A172 (cell line): ENCODE data around the gene PDHB. TPM values are rescaled to one million over a fixed set of nuclear protein-coding genes. Genes with fewer than 3 reads are reported as not detected.
A peak's percentile ranks its signal among the peaks of the same experiment; 100 is the strongest.
"Not testable (repeated sequence)": the region's sequence is repeated elsewhere in the genome, so short reads cannot be mapped to it uniquely, and the experiment has no call there.

Experiments used
- DNase-seq: peaks from one replicate; pipeline ENCODE4 v3.0.0-alpha.2; 2015; ENCODE audit warnings: low spot score
- total RNA-seq: library from RNA; depleted of rRNA; stranded (reverse); fragments of >200 nt; shearing (Covaris generic); gene quantifications from 2 replicates; pipeline ENCODE4 v1.2.3, GENCODE V29; 2014; rRNA removed

The PDHB gene
- total RNA-seq, result 141 and 170 TPM in 2 replicates

DNA sequence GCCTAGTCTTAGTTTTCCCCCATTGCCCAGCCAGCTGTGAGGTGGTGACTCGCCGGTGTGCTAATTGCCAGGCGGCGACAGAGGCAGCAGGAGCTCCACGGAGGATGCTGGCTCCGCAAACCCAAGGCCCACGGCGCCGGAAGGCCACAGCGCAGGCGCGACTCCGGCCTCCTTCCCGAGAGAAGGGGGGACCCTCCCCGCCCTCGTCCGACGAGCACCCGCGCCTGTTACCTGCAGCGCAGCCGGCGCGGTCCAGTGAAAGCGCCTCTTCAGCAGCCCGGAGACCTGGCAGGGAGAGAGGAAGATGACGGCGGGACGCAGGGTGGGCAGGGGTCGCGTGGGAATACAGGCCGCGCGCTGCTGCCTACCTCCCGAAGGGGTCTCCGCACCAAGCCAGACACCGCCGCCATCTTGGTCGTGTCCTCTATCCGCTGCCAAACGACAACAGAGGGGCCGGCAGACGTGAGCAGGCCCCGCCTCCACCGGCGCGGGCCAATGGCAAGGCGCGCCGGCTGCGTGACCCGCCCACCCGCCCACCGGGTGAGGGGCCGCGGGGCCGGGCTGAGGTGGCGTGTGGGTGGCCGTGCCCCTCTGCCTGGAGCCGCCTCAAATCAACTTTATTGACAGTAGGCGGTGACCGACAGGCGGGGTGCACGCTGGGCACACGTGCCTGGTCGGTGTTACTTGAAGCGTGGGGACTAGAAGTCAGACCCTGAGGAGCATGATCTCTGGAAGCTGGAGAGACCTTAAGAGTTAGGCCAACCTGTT, at the start of gene PDHB:
Gene PDHB, minus strand, starts transcription at position 433 of the 768 bp plus-strand sequence. Its CDS starts 23 bp downstream, at position 410.
- peak; percentile 76 for DNase-seq

DNA sequence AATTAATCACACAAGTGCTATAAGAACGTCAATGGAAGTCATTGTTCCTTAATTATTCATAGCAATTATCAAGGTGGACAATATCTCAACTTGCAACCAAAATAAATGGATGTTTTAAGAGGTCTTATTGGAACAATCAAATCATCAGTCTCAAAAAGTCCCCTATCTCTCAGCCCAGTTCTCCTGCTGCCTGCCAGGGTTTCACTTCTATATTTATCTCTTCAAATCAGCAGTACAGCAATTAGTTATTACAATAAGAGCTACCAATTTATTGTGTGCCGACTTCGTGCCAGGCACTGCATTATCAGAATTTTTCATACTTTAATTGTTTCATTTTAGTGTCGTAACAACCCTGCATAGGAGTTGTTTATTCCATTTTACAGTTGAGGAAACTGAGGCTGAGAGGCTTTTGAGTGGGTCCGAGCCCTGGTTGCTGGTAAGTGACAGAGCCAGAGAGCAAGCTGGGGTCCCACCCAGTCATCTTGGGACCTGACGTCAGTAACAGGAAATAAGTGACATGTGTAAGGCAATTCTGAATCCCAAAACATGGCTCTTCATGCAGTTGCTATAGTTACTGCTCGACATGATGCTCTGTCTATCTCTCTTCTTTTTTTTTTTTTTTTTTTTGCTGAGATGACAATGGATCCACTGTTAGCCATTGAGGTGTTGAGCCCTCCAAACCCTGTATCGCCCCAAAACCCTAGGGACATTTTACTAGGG, 49.4 kb upstream of the PDHB start:
- no peak for DNase-seq

DNA sequence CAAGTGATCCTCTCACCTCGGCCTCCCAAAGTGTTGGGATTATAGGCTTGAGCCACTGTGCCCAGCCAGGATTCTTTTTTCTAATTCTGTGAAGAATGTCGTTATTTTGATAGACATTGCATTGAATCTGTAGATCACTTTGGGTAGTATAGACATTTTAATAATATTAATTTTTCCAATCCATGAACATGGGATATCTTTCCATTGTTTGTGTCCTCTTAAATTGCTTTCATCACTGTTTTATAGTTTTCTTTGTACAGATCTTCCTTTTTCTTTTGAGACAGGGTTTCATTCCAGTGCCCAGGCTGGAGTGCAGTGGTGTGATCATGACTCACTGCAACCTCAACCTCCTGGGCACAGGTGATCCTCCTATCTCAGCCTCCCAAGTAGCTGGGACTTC, 46.7 kb upstream of the PDHB start:
- no peak for DNase-seq

DNA sequence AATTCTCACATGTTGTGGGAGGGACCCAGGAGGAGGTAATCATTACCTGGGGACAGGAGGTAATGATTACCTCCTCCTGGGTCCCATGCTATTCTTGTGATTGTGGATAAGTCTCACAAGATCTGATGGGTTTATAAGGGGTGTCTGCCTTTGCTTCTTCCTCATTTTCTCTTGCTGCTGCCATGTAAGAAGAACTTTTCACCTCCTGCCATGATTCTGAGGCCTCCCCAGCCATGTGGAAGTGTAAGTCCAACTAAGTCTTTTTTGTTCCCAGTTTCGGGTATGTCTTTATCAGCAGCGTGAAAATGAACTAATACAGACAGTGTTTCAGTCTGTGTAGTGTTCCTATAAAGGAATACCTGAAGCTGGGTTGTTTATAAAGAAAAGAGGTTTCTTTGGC, 45.1 kb upstream of the PDHB start:
- no peak for DNase-seq

DNA sequence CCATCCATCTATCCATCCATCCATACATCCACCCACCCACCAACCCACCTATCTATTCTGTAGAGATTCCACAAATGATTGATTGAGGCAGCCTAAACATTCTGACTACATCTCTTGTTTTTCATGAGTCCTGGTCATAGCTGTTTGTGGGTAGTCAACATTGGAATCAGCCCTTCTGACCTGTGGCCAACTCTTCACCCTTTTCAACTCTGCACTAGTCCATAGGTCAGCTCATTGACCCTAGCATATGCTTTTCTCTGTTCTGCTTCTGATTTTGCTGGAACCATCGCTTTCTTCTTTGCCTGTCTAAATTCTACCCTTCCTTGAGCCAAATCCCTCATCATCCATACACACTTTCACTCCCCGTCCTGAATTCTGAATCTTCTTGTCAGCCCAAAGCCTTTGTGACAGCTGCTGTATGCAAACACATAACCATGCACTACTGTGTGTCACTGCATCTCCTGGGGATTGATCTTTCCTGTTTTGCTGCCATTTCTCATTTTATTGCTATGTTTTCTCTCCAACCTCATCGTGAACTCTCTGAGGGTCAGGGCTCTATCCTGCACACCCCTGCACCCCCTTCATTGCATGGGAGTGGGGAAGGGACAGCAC, 41.4 kb upstream of the PDHB start:
- no peak for DNase-seq

DNA sequence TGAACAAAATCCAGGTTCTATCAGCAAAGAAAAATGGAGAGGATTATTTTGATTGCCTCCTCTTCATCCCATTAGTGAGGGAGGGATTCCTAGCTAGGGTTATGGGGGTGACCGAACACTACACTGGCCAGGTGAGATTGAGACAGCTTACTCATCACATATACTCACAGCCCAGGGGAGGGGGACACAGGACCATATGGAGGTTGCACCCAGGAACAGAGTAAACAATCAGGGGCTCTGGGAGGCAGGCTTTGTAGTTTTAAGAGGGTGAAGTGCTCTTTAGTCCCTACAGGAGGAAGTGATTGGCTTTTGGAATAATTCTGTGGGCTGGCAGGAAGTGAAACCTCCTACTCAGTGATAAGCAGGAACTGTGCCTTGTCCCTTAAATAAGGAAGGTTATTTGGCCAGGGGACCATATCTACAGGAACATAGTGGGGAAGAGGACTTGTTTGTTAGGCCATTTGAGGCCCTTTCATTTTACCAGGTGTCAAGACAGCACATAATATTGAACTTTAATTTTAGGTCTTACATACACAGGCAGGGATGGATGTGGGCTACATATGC, 40.8 kb upstream of the PDHB start:
- no peak for DNase-seq

DNA sequence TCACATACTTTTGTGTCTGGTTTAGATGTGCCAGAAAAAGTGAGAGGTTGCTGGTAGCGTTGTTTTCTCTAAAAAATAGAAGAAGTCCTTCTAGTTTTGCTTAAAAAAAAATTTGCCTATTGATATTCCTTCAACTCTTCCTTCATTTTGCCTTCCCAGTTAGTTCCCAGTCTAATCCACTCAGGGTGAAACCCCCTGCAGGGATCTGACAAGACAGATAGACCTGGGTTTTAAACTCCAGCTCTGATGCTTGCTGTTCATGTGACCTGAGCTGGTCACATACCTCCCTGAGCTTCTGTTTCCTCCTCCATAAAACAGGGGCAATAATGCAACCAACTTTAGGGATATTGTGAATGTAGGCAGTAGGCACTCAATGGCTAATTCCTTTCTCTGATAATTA, 39.6 kb upstream of the PDHB start:
- no peak for DNase-seq

DNA sequence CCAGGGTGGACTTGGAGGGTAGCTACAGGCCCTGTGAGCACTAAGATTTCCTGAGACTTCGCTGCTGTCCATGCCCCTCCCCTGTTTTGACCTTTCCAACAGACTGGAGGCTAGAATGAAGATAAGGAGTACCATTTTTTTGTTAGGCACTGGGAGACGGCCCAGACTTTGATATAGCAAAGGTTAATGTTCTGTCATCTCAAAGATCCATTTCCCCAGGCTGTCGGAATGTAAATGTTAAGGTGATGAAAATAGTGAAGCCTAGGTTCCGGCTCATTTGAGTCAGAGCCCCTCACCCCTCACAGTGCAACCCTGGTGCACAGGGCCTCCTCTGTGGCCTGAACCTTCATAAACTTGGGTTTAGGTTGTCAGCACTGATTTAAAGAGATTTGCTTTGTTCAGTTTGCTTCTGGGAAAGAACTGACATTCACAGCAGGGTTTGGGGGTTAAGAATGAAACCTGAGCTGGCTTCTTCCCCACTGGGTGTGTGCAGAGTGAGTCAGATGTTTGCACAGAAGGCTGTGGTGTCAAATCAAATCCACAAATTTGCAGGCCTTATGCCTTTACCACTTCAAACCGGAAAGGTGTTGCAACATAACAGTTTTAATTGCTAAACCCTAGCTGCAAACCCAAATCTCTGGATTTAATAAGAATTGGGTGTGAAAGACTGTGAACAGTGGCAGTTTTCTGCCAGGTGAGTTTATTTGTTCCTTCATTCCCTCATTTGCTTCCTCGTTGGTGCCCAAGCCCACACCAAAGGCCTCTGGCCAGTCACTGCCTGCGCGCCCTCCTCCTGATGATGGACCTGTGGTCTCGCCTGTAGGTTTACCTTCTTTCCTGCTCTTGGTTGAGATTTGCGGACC, 37.6 kb upstream of the PDHB start:
- DNase-seq, result peak; percentile 95

DNA sequence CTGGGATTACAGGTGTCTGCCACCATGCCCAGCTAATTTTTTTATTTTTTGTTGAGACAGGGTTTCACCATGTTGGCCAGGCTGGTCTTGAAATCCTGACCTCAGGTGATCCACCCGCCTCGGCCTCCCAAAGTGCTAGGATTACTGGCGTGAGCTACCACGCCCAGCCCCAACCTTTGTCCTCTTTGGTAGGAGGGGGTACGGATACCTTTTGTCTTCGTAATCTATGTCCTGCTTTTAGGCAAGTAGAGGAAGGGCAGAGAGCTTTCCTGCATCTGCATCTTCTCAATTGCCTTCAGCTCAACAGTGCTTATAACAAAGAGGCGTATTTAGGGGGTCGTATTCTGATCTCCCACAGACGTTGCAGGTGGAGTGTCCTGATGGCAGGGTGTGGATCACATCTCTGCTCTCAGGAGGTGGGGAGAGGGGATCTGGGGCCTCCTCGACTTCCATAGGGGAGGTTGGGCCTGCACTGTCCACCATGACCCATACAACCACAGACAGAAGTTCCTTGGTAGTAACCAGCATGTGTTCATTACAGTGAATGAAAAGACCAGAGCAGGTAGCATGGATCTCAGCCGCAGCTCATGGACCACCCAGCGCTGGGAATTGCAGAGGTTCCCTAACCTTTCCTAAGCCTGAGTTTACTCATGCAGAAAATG, 36.9 kb upstream of the PDHB start:
- DNase-seq, result no peak

DNA sequence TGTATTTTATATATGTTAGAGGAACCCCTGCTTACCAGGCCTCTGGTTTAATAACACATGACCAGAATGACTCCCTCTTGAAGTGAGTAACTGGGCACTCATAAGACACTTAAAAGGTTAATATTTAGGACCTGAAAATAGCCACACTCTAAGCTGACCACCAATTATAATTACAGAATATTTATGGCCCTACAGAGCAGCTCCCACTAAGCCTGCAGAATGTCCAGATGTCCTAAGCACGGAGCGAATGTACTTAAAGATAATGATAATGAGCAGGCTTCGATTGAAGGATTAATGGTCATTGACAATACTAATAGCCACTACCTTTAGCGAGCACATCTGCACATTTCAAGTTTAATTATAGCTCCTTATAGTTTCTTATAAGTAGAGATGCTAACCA, 35.5 kb upstream of the PDHB start:
- DNase-seq, result no peak

DNA sequence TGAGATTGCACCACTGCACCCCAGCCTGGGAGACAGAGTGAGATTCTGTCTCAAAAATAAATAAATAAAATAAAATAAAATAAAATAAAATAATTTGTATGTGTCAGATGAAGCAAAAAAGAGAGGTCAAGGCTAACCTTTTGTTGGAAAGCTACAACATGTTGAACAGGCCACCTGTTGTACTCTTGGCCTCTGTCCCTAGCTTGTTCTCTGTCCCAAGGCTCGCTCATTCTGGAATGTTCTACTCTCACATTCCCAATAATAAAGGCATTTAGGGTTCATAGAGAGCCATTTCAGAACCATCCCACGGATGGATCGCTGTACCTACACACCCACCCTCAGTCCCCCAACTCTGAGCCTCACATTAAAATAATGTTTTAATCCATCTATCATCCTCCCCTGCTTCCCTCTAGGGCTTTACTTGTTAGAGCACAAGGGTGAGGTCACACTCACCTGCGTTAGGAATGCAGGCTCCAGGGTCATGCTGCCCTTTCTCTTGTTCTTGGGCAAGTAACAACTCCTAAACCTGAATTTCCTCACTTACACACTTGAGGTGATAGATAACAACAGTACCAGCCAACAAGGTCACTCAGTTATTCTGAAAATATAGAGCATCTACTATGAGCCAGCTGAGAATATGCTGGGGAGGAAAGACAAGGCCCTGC, 33.4 kb upstream of the PDHB start:
- DNase-seq, result no peak

DNA sequence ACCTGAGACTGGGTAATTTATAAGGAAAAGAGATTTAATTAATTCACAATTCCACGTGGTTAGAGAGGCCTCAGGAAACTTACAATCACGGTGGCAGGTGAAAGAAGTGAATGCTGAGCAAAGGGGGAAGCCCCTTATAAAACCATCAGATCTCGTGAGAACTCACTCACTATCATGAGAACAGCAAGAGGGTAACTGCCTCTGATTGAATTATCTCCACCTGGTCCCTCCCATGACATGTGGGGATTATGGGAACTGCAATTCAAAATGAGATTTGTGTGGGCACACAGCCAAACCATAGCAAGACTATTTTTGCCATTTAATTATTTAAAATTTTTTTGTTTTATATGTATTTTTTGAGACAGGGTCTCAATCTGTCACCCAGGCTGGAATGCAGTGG, 31.2 kb upstream of the PDHB start:
- DNase-seq, result no peak

DNA sequence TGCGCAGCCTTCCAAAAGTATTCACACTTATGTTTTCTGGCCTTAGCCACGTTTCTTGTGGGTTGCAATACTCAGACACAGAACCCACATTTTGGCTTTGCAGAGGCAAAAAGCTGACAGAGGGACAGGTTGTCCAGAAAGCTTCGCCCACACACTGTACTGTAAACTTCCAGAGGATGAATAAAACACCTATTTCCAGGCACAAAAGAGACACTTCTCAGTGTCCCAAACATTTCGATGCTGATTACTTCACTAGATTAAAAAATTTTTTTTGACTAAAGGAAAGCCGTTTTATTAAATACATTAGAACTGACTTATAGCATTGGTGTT, 30.3 kb upstream of the PDHB start:
- no peak for DNase-seq

DNA sequence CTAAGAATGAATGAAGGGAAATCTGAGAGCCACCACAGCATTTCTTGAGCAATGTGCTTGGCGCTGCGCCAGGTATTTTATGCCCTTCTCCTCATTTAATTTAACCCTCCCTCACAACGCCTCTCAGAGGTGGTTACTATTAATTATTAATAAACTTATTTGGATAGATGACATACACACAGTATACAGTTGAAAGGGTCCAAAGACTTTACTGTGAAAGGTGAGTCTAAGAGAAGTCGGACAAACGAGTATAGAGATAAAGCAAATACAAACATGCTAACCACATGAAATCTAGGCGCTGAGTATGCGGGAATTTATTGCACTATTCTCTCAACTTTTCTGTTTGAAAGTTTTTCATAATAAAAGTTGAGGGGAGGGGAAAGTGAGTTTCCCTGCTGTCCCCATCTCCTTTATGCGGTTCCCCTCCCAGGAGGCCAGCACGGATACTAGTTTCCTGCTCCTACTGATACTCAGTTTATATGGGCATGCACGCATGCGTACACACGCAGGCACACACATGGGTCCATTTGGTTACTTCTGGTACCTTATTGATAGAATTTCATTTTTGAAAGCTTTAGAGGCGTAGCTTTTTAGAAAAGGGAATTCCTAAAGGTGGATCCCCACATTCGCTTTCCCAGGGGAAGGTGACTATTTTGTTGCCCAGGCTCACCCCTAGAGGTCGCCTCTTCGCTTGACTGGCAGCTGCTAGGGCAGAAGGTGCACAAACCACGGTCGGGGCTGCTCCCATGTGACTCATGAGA, 29.7 kb upstream of the PDHB start:
- peak; percentile 80 for DNase-seq

DNA sequence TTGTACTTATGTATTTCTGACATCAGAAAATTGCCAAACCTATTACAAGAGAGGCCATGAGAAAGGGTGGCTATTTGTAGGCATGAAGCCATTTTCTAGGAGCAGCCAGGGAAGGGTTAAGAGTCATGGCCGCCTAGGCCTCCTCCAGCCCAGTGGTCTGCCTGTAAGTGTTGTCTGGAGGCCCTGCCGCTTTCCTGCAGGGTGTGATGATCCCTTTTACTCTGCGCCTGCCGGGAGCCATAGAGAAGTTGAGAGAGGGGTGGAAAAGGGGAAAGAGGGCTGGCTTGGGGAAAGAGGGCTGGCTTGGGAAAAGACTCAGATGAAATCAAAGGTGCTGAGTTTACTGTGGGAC, 29.2 kb upstream of the PDHB start:
- DNase-seq, result no peak

DNA sequence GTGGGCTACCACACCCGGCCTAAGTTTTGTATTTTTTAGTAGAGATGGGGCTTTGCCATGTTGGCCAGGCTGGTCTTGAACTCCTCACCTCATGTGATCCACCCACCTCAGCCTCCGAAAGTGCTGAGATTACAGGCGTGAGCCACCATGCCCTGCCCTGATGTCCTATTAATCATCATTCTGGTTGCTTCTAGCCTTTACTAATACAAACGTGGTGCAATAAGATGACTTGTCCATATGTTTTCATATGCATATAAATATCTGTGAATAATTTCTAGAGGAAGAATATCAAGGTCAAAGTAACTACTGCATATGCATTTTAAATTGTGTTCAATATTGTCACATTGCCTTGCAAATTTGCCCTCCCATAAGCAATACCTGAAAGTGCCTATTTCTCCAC, 25.5 kb upstream of the PDHB start:
- DNase-seq, result no peak

DNA sequence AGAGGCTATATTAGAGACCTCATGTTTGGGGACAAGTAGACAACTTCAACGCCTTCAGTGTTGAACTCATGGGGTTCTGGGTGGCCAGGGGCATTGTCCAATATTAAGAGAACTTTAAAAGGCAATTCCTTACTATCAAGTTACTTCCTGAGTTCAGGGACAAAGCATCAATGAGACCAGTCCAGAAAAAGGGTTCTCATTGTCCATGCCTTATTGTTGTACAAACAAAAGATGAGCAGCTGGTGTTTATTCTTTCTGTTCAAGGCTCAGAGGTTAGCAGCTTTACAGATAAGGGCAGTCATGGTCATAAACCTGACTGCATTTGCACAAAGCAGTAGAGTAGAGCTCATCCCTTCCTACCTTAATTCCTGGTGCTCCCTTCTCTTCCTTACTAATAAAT, 18.5 kb upstream of the PDHB start:
- no peak for DNase-seq

DNA sequence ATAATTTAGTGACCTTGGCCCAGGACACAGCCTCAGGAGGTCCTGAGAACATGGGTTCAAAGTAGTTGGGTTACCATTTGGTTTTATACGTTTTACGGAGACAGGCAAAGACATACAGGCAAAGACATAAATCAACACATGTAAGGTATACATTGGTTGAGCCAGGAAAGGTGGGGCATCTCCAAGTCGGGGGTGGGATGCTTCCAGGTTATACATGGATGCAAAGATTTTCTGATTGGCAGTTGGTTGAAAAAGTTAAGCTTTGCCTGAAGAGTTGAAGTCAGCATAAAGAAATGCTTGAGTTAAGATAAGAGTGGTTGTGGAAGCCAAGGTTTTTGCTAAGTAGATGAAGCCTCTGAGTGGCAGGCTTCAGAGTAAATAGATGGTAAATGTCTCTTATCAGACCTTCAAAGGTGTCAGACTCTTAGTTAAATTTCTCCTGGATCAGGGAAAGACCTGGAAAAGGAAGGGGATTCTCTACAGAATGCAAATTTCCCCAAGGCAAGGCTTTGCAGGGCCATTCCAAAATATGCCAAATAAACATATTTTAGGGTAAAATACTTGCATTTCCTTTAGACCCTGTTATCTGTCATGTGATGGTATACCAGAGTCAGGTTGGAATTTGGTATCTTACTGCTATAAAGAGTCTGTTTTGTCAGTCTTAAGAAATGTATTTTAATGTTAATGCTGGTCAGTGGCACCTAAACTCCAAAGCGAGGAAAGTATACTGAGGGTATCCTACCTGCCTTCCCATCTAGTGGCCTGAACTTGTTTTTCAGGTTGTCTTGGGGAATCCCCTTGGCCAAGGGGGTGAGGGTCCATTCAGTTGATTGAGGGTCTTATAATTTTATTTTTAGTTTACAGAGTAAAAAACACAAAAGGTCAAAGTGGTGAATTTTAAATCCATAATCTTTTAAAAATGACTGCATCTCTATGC, 8.2 kb upstream of the PDHB start:
- no peak for DNase-seq

DNA sequence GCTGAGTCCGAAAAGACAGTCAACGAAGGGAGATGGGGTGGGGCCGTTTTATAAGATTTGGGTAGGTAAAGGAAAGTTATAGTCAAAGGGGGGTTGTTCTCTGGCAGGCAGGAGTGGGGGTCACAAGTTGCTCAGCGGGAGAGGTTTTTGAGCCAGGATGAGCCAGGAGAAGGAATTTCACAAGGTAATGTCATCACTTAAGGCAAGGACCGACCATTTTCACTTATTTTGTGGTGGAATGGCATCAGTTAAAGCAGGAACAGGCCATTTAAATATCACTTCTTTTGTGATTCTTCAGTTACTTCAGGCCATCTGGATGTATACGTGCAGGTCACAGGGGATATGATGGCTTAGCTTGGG, 7.3 kb upstream of the PDHB start:
- not testable (repeated sequence) for DNase-seq
